Stomach (tissue), 9 donors: ENCODE data around the gene SPATA33. TPM values are rescaled to one million over a fixed set of nuclear protein-coding genes. Genes with fewer than 3 reads are reported as not detected.

Experiments
- DNase-seq, 2 donors: peaks; one replicate each; pipeline versions ENCODE4 v3.0.0 to v3.0.0-alpha.2; 2013 to 2019
- H3K27ac ChIP-seq, 5 donors: fragments of 200-600 bp in 4 of 5; sonication (generic) in 4 of 5; one replicate each; pipeline ENCODE4 v1.5.1; 2013 to 2019; ENCODE audit warnings: mild to moderate bottlenecking in 1 of 5, moderate library complexity in 1 of 5
- H3K27me3 ChIP-seq, 3 donors: fragments of 200-600 bp; sonication (generic); one replicate each; pipeline ENCODE4 v1.5.1; 2017 to 2019; ENCODE audit warnings: mixed run types in 1 of 3
- H3K36me3 ChIP-seq, 4 donors: fragments of 200-600 bp; sonication (generic); 1 replicate in 3 of 4; 2 replicates in 1 of 4; pipeline ENCODE4 v1.5.1; 2016 to 2019
- H3K4me1 ChIP-seq, 4 donors: fragments of 200-600 bp; sonication (generic); one replicate each; pipeline ENCODE4 v1.5.1; 2016 to 2019
- H3K4me3 ChIP-seq, 4 donors: fragments of 200-600 bp; sonication (generic) in 3 of 4; one replicate each; pipeline ENCODE4 v1.5.1; 2016 to 2019; ENCODE audit warnings: mild to moderate bottlenecking in 1 of 4
- H3K9me3 ChIP-seq, 4 donors: fragments of 200-600 bp; sonication (generic); one replicate each; pipeline ENCODE4 v1.5.1; 2016 to 2019
- EP300 ChIP-seq: sonication (generic); formaldehyde crosslinking; IDR thresholded peaks from one replicate; pipeline ENCODE4 v1.6.1; 2017; ENCODE audit warnings: antibody characterized with exemption
- POLR2A ChIP-seq, 4 donors: fragments of 450-650 bp; IDR thresholded peaks; one replicate each; pipeline ENCODE4 v1.6.1; 2016; ENCODE audit warnings: antibody characterized with exemption in 4 of 4, control low read depth in 2 of 4, mild to moderate bottlenecking in 1 of 4, moderate library complexity in 1 of 4
- POLR2AphosphoS5 ChIP-seq, 3 donors: sonication (generic); formaldehyde crosslinking; IDR thresholded peaks; one replicate each; pipeline ENCODE4 v1.6.1; 2016; ENCODE audit warnings: antibody characterized with exemption in 3 of 3
- WGBS, 5 donors: extraction: QIAGEN DNeasy Blood & Tissue Kit in 3 of 5; methylation state at CpG; one replicate each; pipeline versions ENCODE4 v1.1.5 to v1.1.7; 2013 to 2018; 5-methylcytosine and 5-hydroxymethylcytosine counted together
- intact Hi-C: fragments of 100-400 bp; cut with DNase I; formaldehyde crosslinking; loops from one replicate; pipeline ENCODE4 v1.15.1; 2023; ENCODE audit warnings: low total_unique reads
- polyA plus RNA-seq, 3 donors: library from polyadenylated mRNA; stranded (reverse); fragments of 200-250 nt; gene quantifications; one replicate each; pipeline ENCODE4 v1.2.3, GENCODE V29; 2013
- total RNA-seq, 5 donors: library from RNA; depleted of rRNA; stranded (reverse); fragments of >200 nt; gene quantifications; one replicate each; pipeline versions ENCODE4 v1.1.0 to v1.2.3, GENCODE V29; 2014 to 2016
- TF ChIP-seq, protein P1 (sequence below), 7 experiments: fragments of 450-650 bp in 4 of 7; fragments of 200-600 bp in 3 of 7; sonication (generic) in 3 of 7; IDR thresholded peaks; one replicate each; pipeline ENCODE4 v1.5.1; 2016 to 2019; ENCODE audit warnings: antibody characterized with exemption in 7 of 7, control low read depth in 2 of 7, mild to moderate bottlenecking in 1 of 7
- donor health status: healthy with polysubstance abuse.
- donor health status: Bipolar disorder and iron deficiency.
- donor health status: healthy.

SPATA33 gene
- total and polyA plus RNA-seq, 8 donors, result 3.2 to 181 (median 11.1) TPM

DNA sequence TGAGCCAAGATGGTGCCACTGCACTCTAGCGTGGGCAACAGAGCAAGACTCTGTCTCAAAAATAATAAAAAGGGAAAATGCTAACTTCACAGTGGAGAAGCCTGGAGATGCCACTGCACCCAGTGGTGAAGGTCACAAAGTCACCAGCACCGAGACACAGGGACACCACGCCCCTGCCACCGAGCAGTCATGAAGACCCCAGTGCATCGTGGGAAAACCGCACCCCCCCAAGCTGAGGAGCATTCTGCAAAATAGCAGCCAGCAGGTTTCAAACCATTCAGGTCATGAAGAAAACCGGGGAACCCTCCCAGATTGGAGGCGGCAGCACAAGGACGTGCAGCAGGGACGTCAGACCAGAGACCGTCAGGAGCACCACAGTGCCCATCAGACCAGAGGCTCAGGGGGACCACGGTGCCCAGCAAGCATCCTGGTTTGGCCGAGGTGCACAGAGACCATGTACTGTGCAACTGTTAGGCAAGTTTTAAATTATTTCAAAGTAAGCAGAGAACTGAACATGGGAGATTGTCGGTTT is 13.8 kb upstream of the SPATA33 start:
- Histone ChIP-seq H3K36me3 (peaks cover 30 to 44% (median 41%) of the 10 kb centered on the region in 4 donors), H3K27me3 (peaks cover 0 to 10% (median 0%) of the 10 kb centered on the region in 3 donors), H3K4me1 (peaks cover 8 to 22% (median 18%) of the 10 kb centered on the region in 4 donors), H3K4me3 (no peak overlapping the region), H3K9me3 (no peaks in the 10 kb centered on the region), H3K27ac (no peak overlapping the region)
- no peak for TF ChIP-seq EP300
- TF ChIP-seq, protein P1, sequence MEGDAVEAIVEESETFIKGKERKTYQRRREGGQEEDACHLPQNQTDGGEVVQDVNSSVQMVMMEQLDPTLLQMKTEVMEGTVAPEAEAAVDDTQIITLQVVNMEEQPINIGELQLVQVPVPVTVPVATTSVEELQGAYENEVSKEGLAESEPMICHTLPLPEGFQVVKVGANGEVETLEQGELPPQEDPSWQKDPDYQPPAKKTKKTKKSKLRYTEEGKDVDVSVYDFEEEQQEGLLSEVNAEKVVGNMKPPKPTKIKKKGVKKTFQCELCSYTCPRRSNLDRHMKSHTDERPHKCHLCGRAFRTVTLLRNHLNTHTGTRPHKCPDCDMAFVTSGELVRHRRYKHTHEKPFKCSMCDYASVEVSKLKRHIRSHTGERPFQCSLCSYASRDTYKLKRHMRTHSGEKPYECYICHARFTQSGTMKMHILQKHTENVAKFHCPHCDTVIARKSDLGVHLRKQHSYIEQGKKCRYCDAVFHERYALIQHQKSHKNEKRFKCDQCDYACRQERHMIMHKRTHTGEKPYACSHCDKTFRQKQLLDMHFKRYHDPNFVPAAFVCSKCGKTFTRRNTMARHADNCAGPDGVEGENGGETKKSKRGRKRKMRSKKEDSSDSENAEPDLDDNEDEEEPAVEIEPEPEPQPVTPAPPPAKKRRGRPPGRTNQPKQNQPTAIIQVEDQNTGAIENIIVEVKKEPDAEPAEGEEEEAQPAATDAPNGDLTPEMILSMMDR (IDR thresholded peaks at IDR 0.05), result no peak
- TF ChIP-seq POLR2AphosphoS5 (IDR thresholded peaks at IDR 0.05), result no peak
- no peak for TF ChIP-seq POLR2A (IDR thresholded peaks at IDR 0.05)
- no peak for DNase-seq
- 64 to 80% (median 77%) methylated on average over 10 to 14 of the region's 14 CpGs for WGBS, 5 donors
- intact Hi-C loops, result loop anchor here (10.0 kb wide), 1 partner anchor 69 kb away; the partner anchor contains the start of gene CPNE7

DNA sequence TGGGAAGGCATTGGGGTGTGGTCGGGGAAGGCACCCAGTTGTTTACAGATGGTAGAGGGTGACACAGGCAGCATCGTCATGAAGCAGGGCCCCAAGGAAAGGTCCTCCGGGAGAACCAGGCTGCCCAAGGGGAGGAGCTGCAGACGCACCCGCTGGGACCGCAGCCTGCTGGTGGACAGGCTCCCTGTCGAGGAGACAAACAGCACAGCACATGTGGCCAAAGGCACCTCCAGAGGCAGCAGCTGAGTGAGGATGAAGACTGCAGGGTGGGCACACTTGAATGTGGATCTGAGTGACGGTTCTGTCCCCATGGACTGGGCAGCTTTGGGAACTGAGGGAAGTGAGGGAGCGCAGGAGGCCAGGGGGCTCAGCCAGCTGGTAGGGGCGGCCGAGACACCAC is 12.5 kb upstream of the SPATA33 start:
- Histone ChIP-seq H3K4me3 (no peak overlapping the region), H3K27ac (no peak overlapping the region), H3K4me1 (peaks cover 8 to 19% (median 14%) of the 10 kb centered on the region in 4 donors), H3K9me3 (no peaks in the 10 kb centered on the region), H3K27me3 (peaks cover 0 to 1% (median 0%) of the 10 kb centered on the region in 3 donors), H3K36me3 (peaks cover 35 to 56% (median 54%) of the 10 kb centered on the region in 4 donors)
- no peak for DNase-seq
- WGBS, 5 donors, result 64 to 87% (median 79%) methylated on average over 4 to 11 of the region's 11 CpGs
- TF ChIP-seq POLR2AphosphoS5 (IDR thresholded peaks at IDR 0.05), result no peak
- TF ChIP-seq, protein P1 (IDR thresholded peaks at IDR 0.05), result no peak
- no peak for TF ChIP-seq POLR2A (IDR thresholded peaks at IDR 0.05)
- no peak for TF ChIP-seq EP300
- intact Hi-C loops, result loop anchor here (10.0 kb wide), 1 partner anchor 70 kb away; the partner anchor contains the start of gene CPNE7

DNA sequence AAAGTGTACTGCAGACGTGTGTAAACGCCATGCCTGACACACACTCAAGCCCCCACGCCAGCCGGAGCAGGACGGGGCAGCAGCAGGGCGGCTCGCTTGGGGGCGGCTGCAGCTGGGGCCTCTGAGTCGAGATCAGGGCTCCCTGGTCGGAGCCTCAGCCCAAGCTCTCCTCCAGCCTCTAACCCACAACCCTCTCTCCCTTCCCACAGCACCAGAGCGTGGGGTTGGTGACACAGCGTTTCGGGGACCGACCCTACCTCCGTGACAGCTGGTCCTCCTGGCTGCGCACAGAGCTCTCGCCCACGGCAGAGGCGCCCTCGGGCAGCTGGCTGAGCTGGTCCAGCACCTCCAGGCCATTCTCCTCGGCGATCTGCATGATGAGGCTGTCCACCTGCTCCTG is 11.4 kb upstream of the SPATA33 start:
- H3K27me3 ChIP-seq, result no peaks in the 10 kb centered on the region
- WGBS, 5 donors, result 94 to 97% (median 96%) methylated on average over 12 to 22 of the region's 22 CpGs
- TF ChIP-seq POLR2AphosphoS5 (IDR thresholded peaks at IDR 0.05), result no peak
- TF ChIP-seq EP300, result no peak
- TF ChIP-seq, protein P1 (IDR thresholded peaks at IDR 0.05), result no peak
- TF ChIP-seq POLR2A (IDR thresholded peaks at IDR 0.05), result no peak
- intact Hi-C loops, result loop anchor here (10.0 kb wide), 1 partner anchor 71 kb away; the partner anchor contains the start of gene CPNE7
- H3K9me3 ChIP-seq, result no peaks in the 10 kb centered on the region
- no peak overlapping the region for H3K27ac ChIP-seq
- H3K4me1 ChIP-seq, result peaks cover 0 to 14% (median 4%) of the 10 kb centered on the region in 4 donors
- DNase-seq, result no peak
- H3K4me3 ChIP-seq, result no peak overlapping the region
- peaks cover 37 to 68% (median 66%) of the 10 kb centered on the region in 4 donors for H3K36me3 ChIP-seq

DNA sequence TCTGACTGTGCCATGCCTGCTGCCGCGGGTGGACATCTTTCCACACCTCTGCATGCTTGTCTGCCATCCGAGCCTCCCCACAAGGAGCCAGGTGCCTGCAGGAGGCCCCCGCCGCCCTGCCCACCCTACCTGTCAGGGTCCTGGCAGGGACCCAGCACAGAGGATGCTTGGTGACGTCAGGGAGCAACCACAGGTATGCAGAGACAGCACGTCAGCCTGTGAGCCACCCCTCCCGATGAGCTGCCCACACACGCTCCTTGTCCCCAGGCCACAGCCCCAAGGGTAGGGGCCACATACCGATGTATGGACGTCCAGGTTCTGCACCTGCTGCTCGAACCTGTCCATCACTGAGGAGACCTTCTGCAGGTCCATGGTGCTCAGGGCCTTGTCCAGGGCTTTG is 10.7 kb upstream of the SPATA33 start:
- Histone ChIP-seq H3K4me1 (peaks cover 0 to 13% (median 4%) of the 10 kb centered on the region in 4 donors), H3K9me3 (no peaks in the 10 kb centered on the region), H3K27ac (no peak overlapping the region), H3K27me3 (no peaks in the 10 kb centered on the region), H3K4me3 (no peak overlapping the region), H3K36me3 (peaks cover 37 to 74% (median 71%) of the 10 kb centered on the region in 4 donors)
- intact Hi-C loops, result loop anchor here (10.0 kb wide), 1 partner anchor 72 kb away; the partner anchor contains the start of gene CPNE7
- DNase-seq, result no peak
- TF ChIP-seq, protein P1 (IDR thresholded peaks at IDR 0.05), result no peak
- no peak for TF ChIP-seq POLR2A (IDR thresholded peaks at IDR 0.05)
- no peak for TF ChIP-seq EP300
- no peak for TF ChIP-seq POLR2AphosphoS5 (IDR thresholded peaks at IDR 0.05)
- 85 to 97% (median 89%) methylated on average over 7 to 12 of the region's 12 CpGs for whole genome bisulfite sequencing, 5 donors
